Activated CD8-positive, alpha-beta memory T cell treated with anti-CD3 and anti-CD28 coated beads for 4 hours (primary cell): ENCODE measurements around the gene ZNF532.
"Not testable (repeated sequence)": the region's sequence is repeated elsewhere in the genome, so short reads cannot be mapped to it uniquely, and the experiment has no call there.

ENCODE experiments used
- DNase-seq, 2 donors: peaks; one replicate each; pipeline ENCODE4 v3.0.0-alpha.2; 2020; ENCODE audit warnings: low read depth in 2 of 2

The ZNF532 gene

GRCh38 chr18:59001166-59001565 is 136.5 kb downstream of the ZNF532 start:
- no peak for DNase-seq

GRCh38 chr18:59001721-59002120 is 137.0 kb downstream of the ZNF532 start:
- no peak for DNase-seq

- no peak for DNase-seq
Observed at GRCh38 chr18:59002974-59003594, 138.4 kb downstream of the ZNF532 start.

- no peak for DNase-seq
Observed at GRCh38 chr18:59005262-59005661, 140.6 kb downstream of the ZNF532 start.

- no peak for DNase-seq
Observed at GRCh38 chr18:59006461-59007067, 141.9 kb downstream of the ZNF532 start.

GRCh38 chr18:59008302-59008974 is 143.8 kb downstream of the ZNF532 start:
- no peak for DNase-seq

- DNase-seq, result no peak
Observed at GRCh38 chr18:59009846-59010245, 145.2 kb downstream of the ZNF532 start.

GRCh38 chr18:59011289-59011688 is 146.6 kb downstream of the ZNF532 start:
- DNase-seq, result no peak

- no peak for DNase-seq
Observed at GRCh38 chr18:59011786-59012185, 147.1 kb downstream of the ZNF532 start.

GRCh38 chr18:59012815-59013705 is 148.4 kb downstream of the ZNF532 start:
- no peak for DNase-seq

- no peak for DNase-seq
Observed at GRCh38 chr18:59013744-59014143, 149.1 kb downstream of the ZNF532 start.

- no peak for DNase-seq
Observed at GRCh38 chr18:59015531-59016152, 151.0 kb downstream of the ZNF532 start.

GRCh38 chr18:59021500-59021899 is 156.8 kb downstream of the ZNF532 start:
- no peak for DNase-seq

- no peak for DNase-seq
Observed at GRCh38 chr18:59022167-59022945, 157.7 kb downstream of the ZNF532 start.

GRCh38 chr18:59024829-59025228 is 160.2 kb downstream of the ZNF532 start:
- DNase-seq, result no peak

GRCh38 chr18:59025532-59025931 is 160.9 kb downstream of the ZNF532 start:
- DNase-seq, result not testable (repeated sequence)

- no peak for DNase-seq
Observed at GRCh38 chr18:59026364-59026763, 161.7 kb downstream of the ZNF532 start.

- no peak for DNase-seq
Observed at GRCh38 chr18:59026831-59027410, 162.2 kb downstream of the ZNF532 start.

GRCh38 chr18:59029663-59030429 is 165.2 kb downstream of the ZNF532 start:
- DNase-seq, result no peak

GRCh38 chr18:59032308-59032707 is 167.6 kb downstream of the ZNF532 start:
- DNase-seq, result no peak
